ENCODE data around the gene SLC11A1. TPM values are rescaled to one million over a fixed set of nuclear protein-coding genes. Genes with fewer than 3 reads are reported as not detected.

SLC11A1 gene
- 1 to 10 TPM in 4 of 6 donors, under 1 TPM in 2; 0.82 to 2.4 (median 1.1) TPM for polyA plus RNA-seq (ENCODE audit: low read depth in 6 of 6)

- Mint-ChIP-seq H3K4me3 (peak within 1 kb of the TSS in 6 of 8 donors; percentile 26 to 75 (median 46)), H3K27ac (peak within 1 kb of the TSS in 5 of 6 donors; percentile 11 to 80 (median 59)), H3K4me1 (peaks cover under 1 to 5% (median under 1%) of the 10 kb centered on the region in 3 donors), H3K9me3 (no peaks in the 10 kb centered on the region), H3K27me3 (peaks cover 0 to 14% (median 0%) of the 10 kb centered on the region in 3 donors), H3K36me3 (no peaks in the 10 kb centered on the region)
- ATAC-seq (ENCODE audit: low read depth in 2 of 2) (peak; percentile 33 to 61), DNase-seq (no peak)
These were observed at the start of gene SLC11A1 for GRCh38 chr2:218381916-218382366. SLC11A1 (plus strand) TSS chr2:218382273; CDS start chr2:218382369, 96 bp downstream.

- no peaks in the 10 kb centered on the region for H3K9me3 Mint-ChIP-seq
- no peak overlapping the region for H3K4me3 Mint-ChIP-seq
- H3K36me3 Mint-ChIP-seq = no peaks in the 10 kb centered on the region
- ATAC-seq (ENCODE audit: low read depth in 2 of 2) = no peak
- peaks cover 24 to 38% (median 30%) of the 10 kb centered on the region in 3 donors for H3K4me1 Mint-ChIP-seq
- DNase-seq = no peak
- peaks cover 0 to 6% (median under 1%) of the 10 kb centered on the region in 3 donors for H3K27me3 Mint-ChIP-seq
- peak overlapping the region in 1 of 6 donors; percentile 24 for H3K27ac Mint-ChIP-seq
These were observed 49.8 kb upstream of the SLC11A1 start for GRCh38 chr2:218332288-218332687.

DNA sequence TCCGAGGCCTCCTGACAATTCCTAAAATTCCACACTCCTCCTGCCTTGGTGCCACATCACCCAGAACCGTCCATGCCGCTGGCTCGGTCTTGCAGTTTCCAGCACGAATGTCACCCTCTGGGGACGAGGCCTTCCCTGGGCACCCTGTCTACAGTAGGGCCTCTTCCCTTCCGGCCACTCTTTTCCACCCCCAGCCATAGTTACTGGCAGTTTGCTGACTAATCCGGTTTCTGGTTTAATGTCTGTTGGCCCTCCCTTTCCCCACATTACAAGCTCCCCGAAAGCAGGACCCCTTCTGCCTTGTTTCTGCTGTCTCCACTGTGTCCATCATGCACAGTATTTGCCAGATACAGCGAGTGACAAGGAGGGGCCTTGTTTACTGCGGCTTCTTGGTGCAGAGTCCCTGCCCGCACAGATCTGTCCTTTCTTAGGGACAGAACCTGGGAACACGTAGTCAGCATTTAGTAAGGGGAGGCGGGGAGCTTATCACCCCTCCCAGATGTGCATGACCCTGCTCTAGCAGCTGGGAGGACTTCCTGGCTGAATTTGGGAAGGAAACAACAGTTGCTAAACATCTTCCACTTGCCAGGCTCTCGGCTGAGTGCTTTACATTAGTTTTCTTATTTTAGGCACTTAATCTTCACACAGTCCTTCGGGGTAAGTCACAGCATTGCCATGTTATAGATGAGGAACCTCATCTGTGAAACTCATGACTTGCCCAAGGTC lies 49.0 kb upstream of the SLC11A1 start:
- H3K9me3 Mint-ChIP-seq = no peaks in the 10 kb centered on the region
- peak overlapping the region in 1 of 8 donors; percentile 26 for H3K4me3 Mint-ChIP-seq
- H3K4me1 Mint-ChIP-seq = peaks cover 24 to 38% (median 30%) of the 10 kb centered on the region in 3 donors
- no peak for DNase-seq
- peaks cover 0 to 6% (median 4%) of the 10 kb centered on the region in 3 donors for H3K27me3 Mint-ChIP-seq
- peak overlapping the region in 2 of 6 donors; percentile 7 to 78 for H3K27ac Mint-ChIP-seq
- H3K36me3 Mint-ChIP-seq = no peaks in the 10 kb centered on the region
- ATAC-seq (ENCODE audit: low read depth in 2 of 2) = no peak

DNA sequence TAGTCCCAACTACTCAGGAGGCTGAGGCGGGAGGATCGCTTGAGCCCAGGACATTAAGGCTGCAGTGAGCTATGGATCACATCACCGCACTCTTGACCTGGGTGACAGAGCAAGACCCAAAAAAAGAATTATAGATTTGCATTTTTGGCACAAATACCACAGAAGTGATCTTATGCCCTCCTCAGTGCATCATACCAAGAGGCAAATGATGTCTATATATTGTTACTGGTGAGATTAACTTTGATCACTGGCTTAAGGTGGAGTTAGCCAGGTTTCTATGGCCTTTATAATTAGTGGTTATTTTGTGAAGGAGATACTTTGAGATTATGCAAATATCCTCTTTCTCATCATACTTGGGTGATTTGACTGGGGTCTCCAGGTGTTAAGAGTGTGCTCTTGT lies 47.5 kb upstream of the SLC11A1 start:
- DNase-seq (no peak), ATAC-seq (ENCODE audit: low read depth in 2 of 2) (peak in 1 of 2 donors; percentile 9)
- H3K4me1 Mint-ChIP-seq = peaks cover 19 to 27% (median 24%) of the 10 kb centered on the region in 3 donors
- H3K9me3 Mint-ChIP-seq = no peaks in the 10 kb centered on the region
- H3K4me3 Mint-ChIP-seq = no peak overlapping the region
- no peak overlapping the region for H3K27ac Mint-ChIP-seq
- peaks cover 0 to 6% (median 4%) of the 10 kb centered on the region in 3 donors for H3K27me3 Mint-ChIP-seq
- no peaks in the 10 kb centered on the region for H3K36me3 Mint-ChIP-seq

GRCh38 chr2:218340656-218341055 lies 41.4 kb upstream of the SLC11A1 start:
- peaks cover 0 to 10% (median 4%) of the 10 kb centered on the region in 3 donors for H3K27me3 Mint-ChIP-seq
- DNase-seq (no peak), ATAC-seq (ENCODE audit: low read depth in 2 of 2) (no peak)
- H3K36me3 Mint-ChIP-seq = no peaks in the 10 kb centered on the region
- peak overlapping the region in 1 of 6 donors; percentile 72 for H3K27ac Mint-ChIP-seq
- H3K4me3 Mint-ChIP-seq = no peak overlapping the region
- no peaks in the 10 kb centered on the region for H3K4me1 Mint-ChIP-seq
- H3K9me3 Mint-ChIP-seq = no peaks in the 10 kb centered on the region

GRCh38 chr2:218341381-218341780 lies 40.7 kb upstream of the SLC11A1 start:
- DNase-seq (no peak), ATAC-seq (ENCODE audit: low read depth in 2 of 2) (no peak)
- Mint-ChIP-seq H3K27ac (no peak overlapping the region), H3K4me1 (no peaks in the 10 kb centered on the region), H3K36me3 (no peaks in the 10 kb centered on the region), H3K4me3 (no peak overlapping the region), H3K9me3 (no peaks in the 10 kb centered on the region), H3K27me3 (peaks cover 0 to 10% (median 5%) of the 10 kb centered on the region in 3 donors)

GRCh38 chr2:218342837-218343236 lies 39.2 kb upstream of the SLC11A1 start:
- Mint-ChIP-seq H3K27me3 (peaks cover 0 to 10% (median 4%) of the 10 kb centered on the region in 3 donors), H3K27ac (no peak overlapping the region), H3K4me3 (no peak overlapping the region), H3K4me1 (no peaks in the 10 kb centered on the region), H3K36me3 (no peaks in the 10 kb centered on the region), H3K9me3 (no peaks in the 10 kb centered on the region)
- ATAC-seq (ENCODE audit: low read depth in 2 of 2) = no peak
- no peak for DNase-seq

GRCh38 chr2:218343591-218343990 lies 38.5 kb upstream of the SLC11A1 start:
- Mint-ChIP-seq H3K4me3 (no peak overlapping the region), H3K4me1 (no peaks in the 10 kb centered on the region), H3K36me3 (no peaks in the 10 kb centered on the region), H3K27ac (peak overlapping the region in 1 of 6 donors; percentile 15), H3K27me3 (peaks cover 0 to 10% (median 4%) of the 10 kb centered on the region in 3 donors), H3K9me3 (no peaks in the 10 kb centered on the region)
- ATAC-seq (ENCODE audit: low read depth in 2 of 2) = no peak
- DNase-seq = no peak

DNA sequence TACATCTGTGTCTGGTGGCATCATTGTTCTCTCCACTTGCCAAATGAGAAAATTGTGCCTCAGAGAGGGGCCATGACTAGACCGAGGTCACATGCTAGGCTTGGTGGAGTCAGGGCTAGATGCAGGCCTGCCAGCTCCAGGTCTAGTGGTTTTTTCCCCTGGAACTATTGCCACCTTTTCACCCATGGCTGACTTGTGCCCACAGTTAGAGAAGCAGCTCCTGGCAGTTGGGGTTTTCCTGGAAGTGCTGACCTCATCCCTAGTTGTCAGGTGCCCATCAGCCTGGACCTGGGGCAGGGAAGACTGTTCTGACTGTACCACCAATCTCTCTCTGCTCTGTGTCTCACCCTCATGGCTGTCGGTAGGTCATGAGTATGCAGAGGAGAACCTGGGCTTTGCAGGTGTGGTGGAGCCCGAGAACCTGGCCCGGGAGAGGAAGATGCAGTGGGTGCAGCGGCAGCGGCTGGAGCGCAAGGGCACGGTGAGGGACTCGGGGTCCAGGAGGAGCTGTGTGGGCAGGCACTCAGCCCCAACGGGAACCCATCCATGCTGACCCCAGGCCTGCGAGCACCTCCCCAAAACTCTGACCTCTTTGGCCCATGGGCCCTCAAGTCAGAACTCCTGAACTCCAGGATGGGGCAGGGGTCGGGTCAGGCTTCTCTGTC lies 37.9 kb upstream of the SLC11A1 start:
- H3K27me3 Mint-ChIP-seq = peaks cover 0 to 10% (median 4%) of the 10 kb centered on the region in 3 donors
- DNase-seq (no peak), ATAC-seq (ENCODE audit: low read depth in 2 of 2) (no peak)
- H3K27ac Mint-ChIP-seq = peak overlapping the region in 1 of 6 donors; percentile 39
- H3K36me3 Mint-ChIP-seq = no peaks in the 10 kb centered on the region
- no peaks in the 10 kb centered on the region for H3K4me1 Mint-ChIP-seq
- H3K9me3 Mint-ChIP-seq = no peaks in the 10 kb centered on the region
- H3K4me3 Mint-ChIP-seq = no peak overlapping the region

- Mint-ChIP-seq H3K4me1 (no peaks in the 10 kb centered on the region), H3K27ac (no peak overlapping the region), H3K27me3 (peaks cover 0 to 16% (median 4%) of the 10 kb centered on the region in 3 donors), H3K9me3 (peaks cover 0 to 5% (median 0%) of the 10 kb centered on the region in 7 donors), H3K36me3 (no peaks in the 10 kb centered on the region), H3K4me3 (no peak overlapping the region)
- ATAC-seq (ENCODE audit: low read depth in 2 of 2) = no peak
- no peak for DNase-seq
These were observed 37.2 kb upstream of the SLC11A1 start for GRCh38 chr2:218344755-218345417.

DNA sequence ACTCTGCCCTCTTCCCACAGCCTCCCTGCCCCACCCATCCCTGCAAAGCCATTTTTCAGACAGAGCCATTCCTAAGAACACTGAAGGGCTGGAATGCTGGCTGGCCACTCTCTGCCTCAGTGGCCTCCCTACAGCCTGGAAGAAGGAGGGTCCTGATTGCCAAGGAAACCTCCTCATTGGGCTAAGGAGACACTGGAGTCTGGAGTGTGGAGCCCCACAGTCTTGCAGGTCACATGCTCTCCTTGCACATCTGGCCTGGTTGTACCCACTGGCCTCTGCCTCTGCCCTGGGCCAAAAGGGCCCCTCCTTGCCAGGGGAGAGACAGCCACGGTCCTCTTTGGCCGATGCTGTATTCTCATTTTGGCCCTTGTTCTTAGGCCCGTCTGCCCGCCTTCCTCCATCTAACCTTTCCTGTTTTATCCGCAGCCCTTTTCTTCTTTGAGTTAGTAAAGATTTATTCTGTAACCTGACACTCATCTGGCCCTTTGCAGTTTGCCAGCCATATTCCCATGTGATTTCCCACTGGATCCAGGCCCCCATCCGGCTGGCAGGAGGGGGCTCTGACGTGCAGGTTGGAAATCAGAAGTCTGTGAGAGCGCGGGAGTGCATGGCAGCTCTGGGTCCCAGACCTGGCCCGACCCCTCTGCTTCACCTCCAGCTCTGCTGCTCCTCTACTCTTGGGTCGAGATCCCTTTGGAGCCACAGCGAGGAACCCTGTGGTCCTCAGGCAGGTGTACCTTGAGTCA lies 36.4 kb upstream of the SLC11A1 start:
- H3K9me3 Mint-ChIP-seq = peaks cover 0 to 5% (median 0%) of the 10 kb centered on the region in 7 donors
- H3K4me1 Mint-ChIP-seq = no peaks in the 10 kb centered on the region
- H3K4me3 Mint-ChIP-seq = no peak overlapping the region
- H3K27me3 Mint-ChIP-seq = peaks cover 0 to 11% (median 4%) of the 10 kb centered on the region in 3 donors
- no peak for ATAC-seq (ENCODE audit: low read depth in 2 of 2)
- no peaks in the 10 kb centered on the region for H3K36me3 Mint-ChIP-seq
- peak overlapping the region in 1 of 6 donors; percentile 50 for H3K27ac Mint-ChIP-seq
- DNase-seq = no peak

DNA sequence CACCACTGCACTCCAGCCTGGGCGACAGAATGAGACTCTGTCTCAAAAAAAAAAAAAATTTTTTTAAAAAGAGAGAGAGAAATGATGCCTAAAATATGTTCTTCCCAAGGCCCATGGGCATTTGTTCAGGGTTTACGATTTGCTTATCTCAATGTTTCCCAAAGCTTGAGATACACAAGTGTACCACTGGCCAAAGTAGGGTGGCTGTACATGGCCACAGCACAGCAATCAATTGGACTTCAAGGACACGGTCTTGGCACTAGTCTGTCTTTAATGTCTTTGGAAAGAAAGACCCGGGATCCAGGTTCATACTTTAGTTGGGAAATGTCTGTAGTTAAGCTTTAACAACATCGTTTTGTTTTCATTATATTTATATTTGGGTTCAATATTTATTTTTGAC lies 34.9 kb upstream of the SLC11A1 start:
- no peak for DNase-seq
- no peak overlapping the region for H3K4me3 Mint-ChIP-seq
- peaks cover 4 to 20% (median 14%) of the 10 kb centered on the region in 7 donors for H3K9me3 Mint-ChIP-seq
- H3K27me3 Mint-ChIP-seq = peaks cover 0 to 7% (median 4%) of the 10 kb centered on the region in 3 donors
- ATAC-seq (ENCODE audit: low read depth in 2 of 2) = no peak
- H3K27ac Mint-ChIP-seq = no peak overlapping the region
- H3K36me3 Mint-ChIP-seq = no peaks in the 10 kb centered on the region
- H3K4me1 Mint-ChIP-seq = no peaks in the 10 kb centered on the region

DNA sequence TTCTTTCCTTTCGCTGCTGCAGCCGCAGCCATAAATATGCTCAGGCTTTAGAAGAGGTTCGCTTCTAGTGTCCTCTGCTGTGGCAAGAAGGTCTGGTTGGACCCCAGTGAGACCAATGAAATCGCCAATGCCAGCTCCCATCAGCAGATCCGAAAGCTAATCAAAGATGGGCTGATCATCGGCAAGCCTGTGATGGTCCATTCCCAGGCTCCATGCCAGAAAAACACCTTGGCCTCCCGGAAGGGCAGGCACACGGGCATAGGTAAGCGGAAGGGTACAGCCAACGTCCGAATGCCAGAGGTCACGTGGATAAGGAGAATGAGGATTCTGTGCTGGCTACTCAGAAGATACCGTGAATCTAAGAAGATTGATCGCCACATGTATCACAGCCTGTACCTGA lies 28.0 kb upstream of the SLC11A1 start:
- H3K4me1 Mint-ChIP-seq = peaks cover 0 to 8% (median 7%) of the 10 kb centered on the region in 3 donors
- H3K4me3 Mint-ChIP-seq = no peak overlapping the region
- ATAC-seq (ENCODE audit: low read depth in 2 of 2) (no peak), DNase-seq (no peak)
- no peak overlapping the region for H3K27ac Mint-ChIP-seq
- H3K27me3 Mint-ChIP-seq = peaks cover 0 to 7% (median 0%) of the 10 kb centered on the region in 3 donors
- peaks cover 0 to 6% of the 10 kb centered on the region in 2 donors for H3K36me3 Mint-ChIP-seq
- H3K9me3 Mint-ChIP-seq = peaks cover 4 to 23% (median 16%) of the 10 kb centered on the region in 7 donors
